DND-41 (cell line): ENCODE data around the gene CROT.

Experiments used
- ATAC-seq: fragments of 200-7000 bp; cut with Tn5 transposase; 3 replicates; pipeline ENCODE4 v1.9.1; 2021; ENCODE audit warnings: low read depth; ENCODE audit not compliant: insufficient read depth
- DNase-seq: peaks from one replicate; pipeline ENCODE4 v3.0.0-alpha.2; 2020
- H2AFZ ChIP-seq: 2 replicates; pipeline ENCODE4 v1.6.0; 2012; ENCODE audit warnings: low read depth, low read length
- H3K27ac ChIP-seq: 2 replicates; pipeline ENCODE4 v1.5.1; 2012; ENCODE audit warnings: low read length, inconsistent platforms
- H3K27me3 ChIP-seq: fragments of 200-600 bp; sonication (generic); 2 replicates; pipeline ENCODE4 v1.6.0; 2012; ENCODE audit warnings: low read length, mild to moderate bottlenecking, inconsistent platforms; ENCODE audit not compliant: insufficient read depth, poor library complexity
- H3K36me3 ChIP-seq: 2 replicates; pipeline ENCODE4 v1.5.1; 2012; ENCODE audit warnings: low read length, inconsistent platforms; ENCODE audit not compliant: insufficient read depth
- H3K4me1 ChIP-seq: 2 replicates; pipeline ENCODE4 v1.5.1; 2012; ENCODE audit warnings: mild to moderate bottlenecking, low read length; ENCODE audit not compliant: insufficient read depth
- H3K4me2 ChIP-seq: 2 replicates; pipeline ENCODE4 v1.6.0; 2012; ENCODE audit warnings: mild to moderate bottlenecking, moderate library complexity, low read length, inconsistent platforms; ENCODE audit not compliant: insufficient read depth
- H3K4me3 ChIP-seq, 2 experiments: fragments of 200-600 bp in 1 of 2; shearing (Covaris generic) in 1 of 2; 2 replicates each; pipeline ENCODE4 v1.5.1; 2012 to 2016; ENCODE audit warnings: inconsistent platforms in 2 of 2, low read length in 2 of 2, mild to moderate bottlenecking in 2 of 2, low read depth in 1 of 2, moderate library complexity in 1 of 2
- H3K79me2 ChIP-seq: 2 replicates; pipeline ENCODE4 v1.6.0; 2012; ENCODE audit warnings: low read length, inconsistent platforms; ENCODE audit not compliant: insufficient read depth
- H3K9ac ChIP-seq: 2 replicates; pipeline ENCODE4 v1.6.0; 2012; ENCODE audit warnings: low read depth, mild to moderate bottlenecking, inconsistent platforms, low read length, moderate library complexity
- H3K9me3 ChIP-seq: 2 replicates; pipeline ENCODE4 v1.5.1; 2012; ENCODE audit warnings: low read length, moderate library complexity, mild to moderate bottlenecking, inconsistent platforms; ENCODE audit not compliant: insufficient read depth, severe bottlenecking
- H4K20me1 ChIP-seq: 2 replicates; pipeline ENCODE4 v1.6.0; 2012; ENCODE audit warnings: low read length; ENCODE audit not compliant: insufficient read depth
- CTCF ChIP-seq: IDR thresholded peaks from 2 replicates; pipeline ENCODE4 v1.5.1; 2012; ENCODE audit warnings: borderline replicate concordance, low read length, moderate library complexity, mild to moderate bottlenecking; ENCODE audit not compliant: poor library complexity, severe bottlenecking; ENCODE audit errors: extremely low read depth
- EZH2 ChIP-seq: IDR thresholded peaks from 3 replicates; pipeline ENCODE4 v1.6.1; 2012; ENCODE audit warnings: borderline replicate concordance, low read depth, mild to moderate bottlenecking, moderate library complexity, low read length, inconsistent platforms; ENCODE audit not compliant: severe bottlenecking

The CROT gene

GRCh38 chr7:87330942-87331341 lies 14.5 kb upstream of the CROT start:
- ATAC-seq (peak; percentile 60), DNase-seq (peak; percentile 14)
- TF ChIP-seq CTCF (no peak), EZH2 (no peak)
- Histone ChIP-seq H3K9ac (no peak overlapping the region), H3K4me3 (no peak overlapping the region), H4K20me1 (no peaks in the 10 kb centered on the region), H3K4me2 (no peak overlapping the region), H3K27ac (no peak overlapping the region), H3K4me1 (no peaks in the 10 kb centered on the region; the same call in 1 of the 2 replicates), H2AFZ (no peak overlapping the region), H3K27me3 (no peaks in the 10 kb centered on the region), H3K36me3 (peaks cover 11% of the 10 kb centered on the region; the same call in 1 of the 2 replicates), H3K9me3 (peaks cover 36% of the 10 kb centered on the region), H3K79me2 (no peaks in the 10 kb centered on the region)

GRCh38 chr7:87331687-87332252 lies 13.7 kb upstream of the CROT start:
- H3K4me3 ChIP-seq = no peak overlapping the region
- TF ChIP-seq EZH2 = no peak
- TF ChIP-seq CTCF = no peak

GRCh38 chr7:87332321-87332720 lies 13.1 kb upstream of the CROT start:
- Histone ChIP-seq H3K9ac (no peak overlapping the region), H3K4me3 (no peak overlapping the region), H3K4me2 (no peak overlapping the region), H3K9me3 (peaks cover 26% of the 10 kb centered on the region), H3K79me2 (no peaks in the 10 kb centered on the region), H3K36me3 (peaks cover 13% of the 10 kb centered on the region; the same call in 1 of the 2 replicates), H2AFZ (no peak overlapping the region), H3K27ac (no peak overlapping the region), H4K20me1 (no peaks in the 10 kb centered on the region), H3K4me1 (no peaks in the 10 kb centered on the region; the same call in 1 of the 2 replicates), H3K27me3 (no peaks in the 10 kb centered on the region)
- DNase-seq = no peak
- ATAC-seq = no peak
- no peak for TF ChIP-seq CTCF
- TF ChIP-seq EZH2 = no peak

More at GRCh38 chr7:87331687-87332252, 13.7 kb upstream of the CROT start:
- Histone ChIP-seq H3K27me3 (no peaks in the 10 kb centered on the region), H3K27ac (no peak overlapping the region), H3K9ac (no peak overlapping the region), H4K20me1 (no peaks in the 10 kb centered on the region), H3K79me2 (no peaks in the 10 kb centered on the region), H3K36me3 (peaks cover 13% of the 10 kb centered on the region; the same call in 1 of the 2 replicates), H2AFZ (no peak overlapping the region), H3K9me3 (peaks cover 32% of the 10 kb centered on the region), H3K4me2 (no peak overlapping the region), H3K4me1 (no peaks in the 10 kb centered on the region; the same call in 1 of the 2 replicates)
- DNase-seq (no peak), ATAC-seq (no peak)

GRCh38 chr7:87336136-87336535 lies 9.3 kb upstream of the CROT start:
- no peaks in the 10 kb centered on the region for H3K27me3 ChIP-seq
- H3K4me3 ChIP-seq = no peak overlapping the region
- no peak overlapping the region for H2AFZ ChIP-seq
- DNase-seq = no peak
- no peak for TF ChIP-seq EZH2
- no peak for TF ChIP-seq CTCF
- H3K79me2 ChIP-seq = no peaks in the 10 kb centered on the region
- no peaks in the 10 kb centered on the region for H4K20me1 ChIP-seq
- no peak overlapping the region for H3K27ac ChIP-seq
- no peak overlapping the region for H3K4me2 ChIP-seq
- no peaks in the 10 kb centered on the region; the same call in 1 of the 2 replicates for H3K4me1 ChIP-seq
- peaks cover 6% of the 10 kb centered on the region; the same call in 1 of the 2 replicates for H3K36me3 ChIP-seq
- no peaks in the 10 kb centered on the region for H3K9me3 ChIP-seq
- no peak for ATAC-seq
- no peak overlapping the region for H3K9ac ChIP-seq
